OCI-LY1 (cell line): ENCODE measurements around the gene HAUS3.

Source experiments
- H2AFZ ChIP-seq: fragments of 200-600 bp; sonication (generic), shearing (Covaris generic); 2 replicates; pipeline ENCODE4 v1.6.0; 2014; ENCODE audit warnings: antibody characterized with exemption, mild to moderate bottlenecking, low read length
- H3F3A ChIP-seq: fragments of 200-600 bp; sonication (generic), shearing (Covaris generic); 2 replicates; pipeline ENCODE4 v1.6.0; 2014; ENCODE audit warnings: mild to moderate bottlenecking, antibody characterized with exemption, low read length, moderate library complexity; ENCODE audit not compliant: insufficient read depth
- H3K27ac ChIP-seq: fragments of 200-600 bp; sonication (generic); 2 replicates; pipeline ENCODE4 v1.5.1; 2014; ENCODE audit warnings: low read length, mixed run types, mild to moderate bottlenecking, low read depth; ENCODE audit not compliant: poor library complexity, severe bottlenecking
- H3K27me3 ChIP-seq: fragments of 200-600 bp; sonication (generic); 2 replicates; pipeline ENCODE4 v1.6.0; 2014; ENCODE audit warnings: antibody characterized with exemption, mild to moderate bottlenecking, low read length, moderate library complexity; ENCODE audit not compliant: insufficient read depth
- H3K36me3 ChIP-seq: fragments of 200-600 bp; sonication (generic); 2 replicates; pipeline ENCODE4 v1.6.1; 2014; ENCODE audit warnings: mild to moderate bottlenecking, antibody characterized with exemption, low read length, moderate library complexity, mixed read lengths; ENCODE audit not compliant: insufficient read depth
- H3K4me1 ChIP-seq: fragments of 200-600 bp; sonication (generic); 2 replicates; pipeline ENCODE4 v1.5.1; 2014; ENCODE audit warnings: mild to moderate bottlenecking, low read length, moderate library complexity; ENCODE audit not compliant: insufficient read depth, severe bottlenecking
- H3K4me2 ChIP-seq: fragments of 200-600 bp; sonication (generic), shearing (Covaris generic); 2 replicates; pipeline ENCODE4 v1.6.1; 2014; ENCODE audit warnings: low read length
- H3K4me3 ChIP-seq: fragments of 200-600 bp; sonication (generic); 2 replicates; pipeline ENCODE4 v1.5.1; 2014; ENCODE audit warnings: low read length, low read depth, mild to moderate bottlenecking, mixed read lengths; ENCODE audit not compliant: poor library complexity, severe bottlenecking
- H3K79me2 ChIP-seq: fragments of 200-600 bp; shearing (Covaris generic); 2 replicates; pipeline ENCODE4 v1.6.1; 2016; ENCODE audit warnings: mixed run types, low read length, mixed read lengths; ENCODE audit not compliant: insufficient read depth
- H3K9ac ChIP-seq: fragments of 200-600 bp; sonication (generic), shearing (Covaris generic); 2 replicates; pipeline ENCODE4 v1.6.1; 2014; ENCODE audit warnings: mild to moderate bottlenecking, low read length, mixed read lengths
- H3K9me2 ChIP-seq: fragments of 200-600 bp; sonication (generic), shearing (Covaris generic); 2 replicates; pipeline ENCODE4 v1.6.1; 2014; ENCODE audit warnings: low read depth, mild to moderate bottlenecking, low read length, mixed read lengths
- H3K9me3 ChIP-seq: fragments of 200-600 bp; shearing (Covaris generic); 2 replicates; pipeline ENCODE4 v1.6.1; 2014; ENCODE audit warnings: low read length, mixed read lengths
- H4K20me1 ChIP-seq: fragments of 200-600 bp; sonication (generic), shearing (Covaris generic); 2 replicates; pipeline ENCODE4 v1.6.0; 2016; ENCODE audit warnings: mild to moderate bottlenecking, low read length; ENCODE audit not compliant: insufficient read depth
- CTCF ChIP-seq: fragments of 200-600 bp; sonication (generic), shearing (Covaris generic); IDR thresholded peaks from 2 replicates; pipeline ENCODE4 v1.5.1; 2017; ENCODE audit warnings: mild to moderate bottlenecking, antibody characterized with exemption, low read length, moderate library complexity, mixed read lengths
- EZH2 ChIP-seq: fragments of 200-600 bp; sonication (generic), shearing (Covaris generic); IDR thresholded peaks from 2 replicates; pipeline ENCODE4 v1.8.0; 2017; ENCODE audit warnings: borderline replicate concordance, mixed run types, mild to moderate bottlenecking, antibody characterized with exemption, low read length, moderate library complexity, mixed read lengths

HAUS3 gene

DNA sequence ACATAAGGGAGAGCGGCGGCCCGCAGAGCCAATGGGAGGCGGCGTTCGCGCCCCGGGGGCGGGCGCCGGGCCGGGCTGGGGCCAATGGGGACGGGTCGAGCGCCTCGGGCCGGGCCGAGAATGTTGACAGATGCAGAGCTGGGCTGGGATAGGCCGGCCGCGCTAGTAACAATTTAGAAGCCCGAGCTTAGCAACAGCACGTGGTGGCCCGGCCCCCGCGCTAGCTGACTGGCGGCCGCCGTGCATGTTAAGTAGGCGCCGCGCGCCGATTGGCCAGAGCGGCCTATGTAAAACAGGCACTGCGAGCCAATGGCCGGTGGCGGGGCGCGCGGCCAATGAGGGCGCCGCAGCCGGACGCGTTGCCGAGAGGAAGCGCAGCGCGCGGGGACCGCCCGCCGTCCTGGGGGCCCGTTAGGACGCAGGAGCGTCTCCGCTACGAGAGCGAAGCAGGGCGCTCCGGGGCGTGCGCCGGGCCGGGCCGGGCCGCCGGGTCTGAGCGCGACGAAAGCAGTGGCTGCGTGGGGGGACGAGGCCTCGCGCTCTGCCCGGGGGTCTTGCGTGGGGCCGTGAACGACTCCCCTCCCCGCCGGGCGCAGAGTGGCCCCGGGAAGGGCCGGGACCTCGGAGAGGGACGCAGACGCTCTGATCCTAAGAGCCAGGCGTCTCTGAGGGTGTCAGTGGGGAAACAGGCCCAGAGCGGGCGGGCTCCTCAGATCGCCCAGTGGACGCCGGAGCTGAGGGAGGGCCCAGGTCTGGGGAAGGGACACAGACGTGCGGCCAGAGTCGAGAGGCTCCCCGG lies 20.4 kb upstream of the HAUS3 start:
- H3F3A ChIP-seq: no peaks in the 10 kb centered on the region
- peak overlapping the region; percentile 51 for H3K27ac ChIP-seq
- TF ChIP-seq EZH2 (no peak), CTCF (no peak)
- H4K20me1 ChIP-seq: no peaks in the 10 kb centered on the region
- H3K27me3 ChIP-seq: no peaks in the 10 kb centered on the region
- H3K4me3 ChIP-seq: peak overlapping the region; percentile 72
- H3K4me2 ChIP-seq: peak overlapping the region; percentile 84
- no peaks in the 10 kb centered on the region for H3K9me2 ChIP-seq
- H3K9ac ChIP-seq: peak overlapping the region; percentile 91
- H3K4me1 ChIP-seq: peaks cover 29% of the 10 kb centered on the region
- no peaks in the 10 kb centered on the region for H3K9me3 ChIP-seq
- H3K79me2 ChIP-seq: no peaks in the 10 kb centered on the region
- no peaks in the 10 kb centered on the region for H3K36me3 ChIP-seq
- H2AFZ ChIP-seq: no peak overlapping the region

DNA sequence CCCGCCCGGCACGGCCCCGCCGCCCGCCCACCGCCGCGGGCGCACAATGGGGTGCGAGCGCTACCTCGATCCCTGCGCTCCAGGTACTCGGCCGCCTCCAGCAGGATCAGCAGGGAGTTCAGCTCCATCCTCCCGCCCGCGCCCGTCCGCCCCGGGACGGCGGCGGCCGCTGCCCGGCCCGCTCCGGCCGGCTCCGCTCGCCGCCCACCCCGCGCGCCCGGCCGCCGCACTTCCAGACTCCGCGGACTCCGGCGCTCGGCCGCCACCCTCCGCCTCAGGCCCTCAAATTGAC lies 19.9 kb upstream of the HAUS3 start, which contains the start of gene MXD4:
Gene MXD4, minus strand, starts transcription at position 257 of the 292 bp plus-strand sequence. Its CDS starts 129 bp downstream, at position 128.
- H3K4me1 ChIP-seq: peaks cover 29% of the 10 kb centered on the region
- H3K4me2 ChIP-seq: peak within 1 kb of the TSS; percentile 84
- no peaks in the 10 kb centered on the region for H4K20me1 ChIP-seq
- H3K4me3 ChIP-seq: peak within 1 kb of the TSS; percentile 75
- H3K79me2 ChIP-seq: no peaks in the 10 kb centered on the region
- peak within 1 kb of the TSS; percentile 51 for H3K27ac ChIP-seq
- no peaks in the 10 kb centered on the region for H3K27me3 ChIP-seq
- H3F3A ChIP-seq: no peaks in the 10 kb centered on the region
- peak within 1 kb of the TSS; percentile 91 for H3K9ac ChIP-seq
- no peaks in the 10 kb centered on the region for H3K36me3 ChIP-seq
- no peaks in the 10 kb centered on the region for H3K9me3 ChIP-seq
- TF ChIP-seq EZH2 (no peak), CTCF (no peak)
- H3K9me2 ChIP-seq: no peaks in the 10 kb centered on the region
- H2AFZ ChIP-seq: no peak within 1 kb of the TSS

DNA sequence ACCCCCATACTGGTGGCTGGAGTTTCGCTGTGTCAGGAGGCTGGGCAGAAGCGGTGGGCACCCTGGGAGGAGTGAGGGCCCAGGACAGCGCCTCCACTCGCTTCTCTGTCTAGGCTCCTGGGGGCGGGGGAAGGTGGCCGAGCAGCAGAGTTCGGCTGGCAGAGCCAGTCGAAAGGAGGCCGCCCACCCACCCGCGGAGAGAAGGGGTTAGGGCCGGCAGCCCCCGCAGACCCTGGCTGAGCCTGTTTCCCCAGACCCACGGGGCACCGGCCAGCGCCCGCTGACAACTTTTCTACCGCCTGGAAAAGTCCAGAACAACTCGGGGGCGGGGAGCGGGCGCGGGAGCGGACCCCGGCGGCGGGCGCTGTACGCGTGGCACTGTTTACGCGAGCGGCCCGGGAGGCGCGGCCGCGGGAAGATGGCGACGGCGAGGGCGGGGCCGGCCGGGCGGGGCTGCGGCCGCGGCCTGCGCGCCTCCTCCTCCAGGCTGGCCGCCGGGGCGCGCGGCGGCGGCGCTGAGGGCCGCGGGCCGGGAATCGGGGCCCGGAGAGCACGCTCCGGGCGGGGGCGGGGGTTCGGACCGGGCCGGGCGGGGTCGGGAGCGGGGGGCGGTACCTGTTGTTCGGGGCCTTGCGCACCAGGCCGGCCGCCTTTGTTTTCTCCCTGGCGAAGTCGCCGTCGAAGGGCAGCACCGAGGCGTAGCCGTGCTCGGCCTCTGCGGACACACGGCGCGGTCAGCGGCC lies 19.4 kb upstream of the HAUS3 start:
- peak overlapping the region; percentile 73 for H3K4me2 ChIP-seq
- no peaks in the 10 kb centered on the region for H3K9me3 ChIP-seq
- peaks cover 29% of the 10 kb centered on the region for H3K4me1 ChIP-seq
- no peaks in the 10 kb centered on the region for H3K79me2 ChIP-seq
- no peaks in the 10 kb centered on the region for H4K20me1 ChIP-seq
- H3K27ac ChIP-seq: no peak overlapping the region
- H3K9ac ChIP-seq: peak overlapping the region; percentile 65
- no peaks in the 10 kb centered on the region for H3K9me2 ChIP-seq
- H3F3A ChIP-seq: no peaks in the 10 kb centered on the region
- H3K36me3 ChIP-seq: no peaks in the 10 kb centered on the region
- H2AFZ ChIP-seq: no peak overlapping the region
- H3K27me3 ChIP-seq: no peaks in the 10 kb centered on the region
- H3K4me3 ChIP-seq: peak overlapping the region; percentile 75
- TF ChIP-seq EZH2 (no peak), CTCF (no peak)
